Body of pancreas (tissue), 4 donors: ENCODE results near the gene SUSD3. TPM values are rescaled to one million over a fixed set of nuclear protein-coding genes. Genes with fewer than 3 reads are reported as not detected.
"Not testable (repeated sequence)": the region's sequence is repeated elsewhere in the genome, so short reads cannot be mapped to it uniquely, and the experiment has no call there.

Experiments
- ATAC-seq: fragments of 150-250 bp; one replicate; pipeline ENCODE4 v1.9.1; 2016
- DNase-seq, 4 donors: peaks; one replicate each; pipeline ENCODE4 v3.0.0-alpha.2; 2019
- H3K27ac ChIP-seq, 4 donors: fragments of 200-600 bp; sonication (generic); 1 replicate in 3 of 4; 2 replicates in 1 of 4; pipeline versions ENCODE4 v1.5.1 to v1.6.1; 2016 to 2019; ENCODE audit warnings: mild to moderate bottlenecking in 1 of 4, mixed read lengths in 1 of 4, moderate library complexity in 1 of 4
- H3K27me3 ChIP-seq, 2 donors: fragments of 200-600 bp; sonication (generic); one replicate each; pipeline ENCODE4 v1.6.0; 2016; ENCODE audit warnings: mild to moderate bottlenecking in 1 of 2
- H3K36me3 ChIP-seq, 2 donors: fragments of 200-600 bp; sonication (generic); replicated peaks in 1 of 2; 2 replicates each; pipeline ENCODE4 v1.5.1; 2016; ENCODE audit warnings: low read depth in 2 of 2; ENCODE audit not compliant: insufficient read depth in 1 of 2
- H3K4me1 ChIP-seq: fragments of 200-600 bp; sonication (generic); one replicate; pipeline ENCODE4 v1.6.0; 2016
- H3K4me3 ChIP-seq, 2 donors: fragments of 200-600 bp; sonication (generic); 1 replicate in 1 of 2; 2 replicates in 1 of 2; pipeline ENCODE4 v1.5.1; 2016 to 2019
- H3K9me3 ChIP-seq, 3 donors: fragments of 200-600 bp; sonication (generic); 1 replicate in 2 of 3; 2 replicates in 1 of 3; pipeline ENCODE4 v1.5.1; 2016
- CTCF ChIP-seq, 7 experiments: fragments of 450-650 bp in 4 of 7; fragments of 200-600 bp in 3 of 7; sonication (generic) in 3 of 7; IDR thresholded peaks; one replicate each; pipeline ENCODE4 v1.5.1; 2016 to 2019; ENCODE audit warnings: antibody characterized with exemption in 7 of 7
- POLR2A ChIP-seq, 3 donors: fragments of 450-650 bp; IDR thresholded peaks; one replicate each; pipeline ENCODE4 v1.6.1; 2016; ENCODE audit warnings: antibody characterized with exemption in 3 of 3, mild to moderate bottlenecking in 2 of 3
- WGBS, 2 donors: methylation state at CpG; one replicate each; pipeline ENCODE4 v1.1.5; 2017; 5-methylcytosine and 5-hydroxymethylcytosine counted together
- intact Hi-C: fragments of 100-400 bp; cut with DNase I; formaldehyde crosslinking; loops from one replicate; pipeline ENCODE4 v1.15.1; 2023
- total RNA-seq, 2 donors: library from RNA; depleted of rRNA; stranded (reverse); fragments of >200 nt; gene quantifications; one replicate each; pipeline ENCODE4 v1.1.0, GENCODE V29; 2016

SUSD3 gene
- total RNA-seq, 2 donors from 2014 or later, result 3.6 TPM; not detected in 1

- WGBS, 2 donors, result 67 to 81% methylated on average over 10 to 11 of the region's 11 CpGs
These were observed 39.2 kb downstream of the SUSD3 start for GRCh38 chr9:93097511-93098201.

GRCh38 chr9:93098236-93098946 is 39.9 kb downstream of the SUSD3 start:
- DNase-seq, result peak; percentile 76 to 95 (median 84)
- peak overlapping the region; percentile 0 to 91 (median 82) for H3K27ac ChIP-seq
- H3K9me3 ChIP-seq, result no peaks in the 10 kb centered on the region
- TF ChIP-seq CTCF (IDR thresholded peaks at IDR 0.05) (no peak), POLR2A (IDR thresholded peaks at IDR 0.05) (peak in 2 of 3 donors; percentile 14 to 26)
- H3K36me3 ChIP-seq, result no peaks in the 10 kb centered on the region
- H3K4me3 ChIP-seq, result no peak overlapping the region
- intact Hi-C loops, result no loop called here
- no peaks in the 10 kb centered on the region for H3K27me3 ChIP-seq
- peaks cover 38% of the 10 kb centered on the region for H3K4me1 ChIP-seq
- WGBS, 2 donors, result 44 to 54% methylated on average over 9 to 15 of the region's 15 CpGs
- peak; percentile 10 for ATAC-seq

More at GRCh38 chr9:93097511-93098201, 39.2 kb downstream of the SUSD3 start:
- H3K36me3 ChIP-seq, result no peaks in the 10 kb centered on the region
- TF ChIP-seq CTCF (IDR thresholded peaks at IDR 0.05) (no peak), POLR2A (IDR thresholded peaks at IDR 0.05) (no peak)
- no peaks in the 10 kb centered on the region for H3K27me3 ChIP-seq
- DNase-seq, result peak in 2 of 4 donors; percentile 7 to 26
- no peak for ATAC-seq
- no peak overlapping the region for H3K4me3 ChIP-seq
- H3K27ac ChIP-seq, result peak overlapping the region; percentile 77 to 91 (median 85)
- H3K4me1 ChIP-seq, result peaks cover 38% of the 10 kb centered on the region
- intact Hi-C loops, result no loop called here
- no peaks in the 10 kb centered on the region for H3K9me3 ChIP-seq

GRCh38 chr9:93099551-93100275 is 41.2 kb downstream of the SUSD3 start:
- peak in 2 of 4 donors; percentile 4 to 11 for DNase-seq
- Histone ChIP-seq H3K36me3 (no peaks in the 10 kb centered on the region), H3K4me3 (no peak overlapping the region), H3K9me3 (no peaks in the 10 kb centered on the region), H3K27ac (peak overlapping the region in 2 of 4 donors; percentile 88 to 91), H3K4me1 (peaks cover 36% of the 10 kb centered on the region), H3K27me3 (no peaks in the 10 kb centered on the region)
- intact Hi-C loops, result no loop called here
- TF ChIP-seq POLR2A (IDR thresholded peaks at IDR 0.05), result no peak
- TF ChIP-seq CTCF (IDR thresholded peaks at IDR 0.05), result no peak
- 82 to 91% methylated on average over 6 to 16 of the region's 16 CpGs for WGBS, 2 donors
- no peak for ATAC-seq

GRCh38 chr9:93100276-93100636 is 41.8 kb downstream of the SUSD3 start:
- TF ChIP-seq POLR2A (IDR thresholded peaks at IDR 0.05) (no peak), CTCF (IDR thresholded peaks at IDR 0.05) (no peak)
- peak in 1 of 4 donors; percentile 0 for DNase-seq
- Histone ChIP-seq H3K4me1 (peaks cover 31% of the 10 kb centered on the region), H3K4me3 (no peak overlapping the region), H3K27me3 (no peaks in the 10 kb centered on the region), H3K9me3 (no peaks in the 10 kb centered on the region), H3K36me3 (no peaks in the 10 kb centered on the region), H3K27ac (no peak overlapping the region)
- WGBS, 2 donors, result 90 to 98% methylated on average over 8 of the region's 8 CpGs
- intact Hi-C loops, result no loop called here
- ATAC-seq, result no peak

GRCh38 chr9:93101086-93101485 is 42.6 kb downstream of the SUSD3 start:
- ATAC-seq, H3K27ac ChIP-seq, H3K9me3 ChIP-seq, intact Hi-C loops, H3K27me3 ChIP-seq, H3K36me3 ChIP-seq, H3K4me3 ChIP-seq: not testable (repeated sequence)
- H3K4me1 ChIP-seq, result peaks cover 31% of the 10 kb centered on the region
- WGBS, 2 donors, result 95% methylated on average over 11 of the region's 11 CpGs
- peak in 2 of 4 donors; percentile 0 to 1 for DNase-seq
